Cardiac fibroblast (primary cell): Measurements from ENCODE around the gene CERS4.
"Not testable (repeated sequence)": the region's sequence is repeated elsewhere in the genome, so short reads cannot be mapped to it uniquely, and the experiment has no call there.

Experiments
- DNase-seq, 2 donors: peaks; one replicate each; pipeline versions ENCODE4 v3.0.0 to v3.0.0-alpha.2; 2010; ENCODE audit warnings: low read depth in 2 of 2
- H3K4me3 ChIP-seq, 2 donors: replicated peaks in 1 of 2; 1 replicate in 1 of 2; 2 replicates in 1 of 2; pipeline ENCODE4 v1.5.1; 2011; ENCODE audit warnings: low read depth in 2 of 2, low read length in 2 of 2, mild to moderate bottlenecking in 2 of 2, moderate library complexity in 1 of 2
- CTCF ChIP-seq: IDR thresholded peaks from one replicate; pipeline ENCODE4 v1.5.1; 2011; ENCODE audit warnings: low read depth, mild to moderate bottlenecking, low read length, inconsistent platforms

The CERS4 gene

GRCh38 chr19:8244442-8244841 is 35.3 kb downstream of the CERS4 start:
- H3K4me3 ChIP-seq: no peak overlapping the region
- TF ChIP-seq CTCF: no peak
- no peak for DNase-seq

- TF ChIP-seq CTCF: no peak
- DNase-seq: no peak
- H3K4me3 ChIP-seq: no peak overlapping the region
Observed at GRCh38 chr19:8245869-8246835, 37.0 kb downstream of the CERS4 start.

- not testable (repeated sequence) for DNase-seq, H3K4me3 ChIP-seq
Observed at GRCh38 chr19:8247129-8247890, 38.1 kb downstream of the CERS4 start.

GRCh38 chr19:8248348-8249328 is 39.5 kb downstream of the CERS4 start:
- DNase-seq: no peak
- no peak overlapping the region for H3K4me3 ChIP-seq
- TF ChIP-seq CTCF: no peak

GRCh38 chr19:8250596-8250995 is 41.4 kb downstream of the CERS4 start:
- no peak overlapping the region for H3K4me3 ChIP-seq
- DNase-seq: no peak
- TF ChIP-seq CTCF: no peak

GRCh38 chr19:8251025-8251472 is 41.9 kb downstream of the CERS4 start:
- no peak overlapping the region for H3K4me3 ChIP-seq
- peak in 1 of 2 donors; percentile 72 for DNase-seq
- no peak for TF ChIP-seq CTCF
